GM12878 (cell line): ENCODE results near the gene IRF4. TPM values are rescaled to one million over a fixed set of nuclear protein-coding genes. Genes with fewer than 3 reads are reported as not detected.

Experiments used
- BHLHE40 ChIP-seq, 2 experiments: fragments of 450-650 bp in 1 of 2; IDR thresholded peaks; 2 replicates each; pipeline ENCODE4 v1.6.1; 2011 to 2017; ENCODE audit warnings: low read depth in 2 of 2, borderline replicate concordance in 1 of 2, improper control_type of control experiment in 1 of 2, low read length in 1 of 2, mild to moderate bottlenecking in 1 of 2
- BRCA1 ChIP-seq: IDR thresholded peaks from 2 replicates; pipeline ENCODE4 v1.6.1; 2011; ENCODE audit warnings: low read depth, low read length, improper control_type of control experiment
- CHD4 ChIP-seq: fragments of 200-600 bp; sonication (generic); IDR thresholded peaks from 2 replicates; pipeline ENCODE4 v1.6.1; 2016; ENCODE audit warnings: mild to moderate bottlenecking
- GATAD2B ChIP-seq: fragments of 450-650 bp; conservative IDR thresholded peaks from 2 replicates; pipeline ENCODE4 v1.6.1; 2017; ENCODE audit warnings: low read depth, mild to moderate bottlenecking, moderate library complexity
- IRF4 ChIP-seq: IDR thresholded peaks from 2 replicates; pipeline ENCODE4 v1.6.1; 2011; ENCODE audit warnings: low read depth, low read length
- PML ChIP-seq: IDR thresholded peaks from 2 replicates; pipeline ENCODE4 v1.6.1; 2012; ENCODE audit warnings: low read length, inconsistent platforms
- POU2F2 ChIP-seq: IDR thresholded peaks from 3 replicates; pipeline ENCODE4 v1.6.1; 2011; ENCODE audit warnings: low read depth, mild to moderate bottlenecking, low read length, borderline replicate concordance
- RBBP5 ChIP-seq: fragments of 200-600 bp; sonication (generic); conservative IDR thresholded peaks from 2 replicates; pipeline ENCODE4 v1.6.1; 2016
- SMARCA5 ChIP-seq: fragments of 450-650 bp; IDR thresholded peaks from 2 replicates; pipeline ENCODE4 v1.6.1; 2017; ENCODE audit warnings: mild to moderate bottlenecking
- TCF12 ChIP-seq: IDR thresholded peaks from 2 replicates; pipeline ENCODE4 v1.6.1; 2011; ENCODE audit warnings: low read depth, mild to moderate bottlenecking, low read length
- YY1 ChIP-seq: IDR thresholded peaks from 2 replicates; pipeline ENCODE4 v1.6.1; 2011; ENCODE audit warnings: low read depth, mild to moderate bottlenecking, low read length
- polyA plus RNA-seq, 11 experiments: library from polyadenylated mRNA; depleted of rRNA in 4 of 11; unstranded in 6 of 11; stranded (reverse) in 5 of 11; fragments of >200 nt; fragmentation: Nextera tagmentation in 4 of 11; fragmentation: Illumina TruSeq in 1 of 11; extraction: Ambion mirVana in 4 of 11; extraction: Trizol in 1 of 11; gene quantifications; 1 replicate in 1 of 11; 2 replicates in 10 of 11; pipeline versions ENCODE4 v1.2.1 to v1.2.3, GENCODE V29; 2011 to 2016; ENCODE audit warnings: inconsistent platforms in 2 of 11, missing spikeins in 2 of 11, low read depth in 1 of 11
- total RNA-seq, 4 experiments: library from RNA; depleted of rRNA in 3 of 4; stranded (reverse); fragments of >200 nt in 3 of 4; fragmentation: Illumina TruSeq in 1 of 4; extraction: Trizol in 1 of 4; gene quantifications; 2 replicates each; pipeline versions ENCODE4 v1.2.1 to v1.2.3, GENCODE V29; 2013 to 2021
- TF ChIP-seq, protein P1 (sequence below): fragments of 450-650 bp; IDR thresholded peaks from 2 replicates; pipeline ENCODE4 v1.6.1; 2017; ENCODE audit warnings: mild to moderate bottlenecking, low read depth, inconsistent platforms; ENCODE audit not compliant: poor library complexity, severe bottlenecking
- TF ChIP-seq, protein P2 (sequence below): IDR thresholded peaks from 2 replicates; pipeline ENCODE4 v1.6.1; 2012; ENCODE audit warnings: low read length, inconsistent platforms
- TF ChIP-seq, protein P3 (sequence below): fragments of 450-650 bp; IDR thresholded peaks from 2 replicates; pipeline ENCODE4 v1.6.1; 2017; ENCODE audit warnings: mild to moderate bottlenecking, moderate library complexity
- TF ChIP-seq, protein P4 (sequence below): IDR thresholded peaks from 2 replicates; pipeline ENCODE4 v1.6.1; 2011; ENCODE audit warnings: low read depth, mild to moderate bottlenecking, low read length, moderate library complexity, borderline replicate concordance; ENCODE audit errors: extremely low read depth
- TF ChIP-seq, protein P5 (sequence below): fragments of 450-650 bp; formaldehyde crosslinking; IDR thresholded peaks from 2 replicates; pipeline ENCODE4 v1.5.0; 2022; ENCODE audit warnings: mild to moderate bottlenecking, missing genetic modification characterization

Gene IRF4
- total and polyA plus RNA-seq, 10 of the 15 experiments (the other 5 are each of a cell fraction or from before 2014, with no cell fraction given), result 50.0 to 495 (median 257) TPM

DNA sequence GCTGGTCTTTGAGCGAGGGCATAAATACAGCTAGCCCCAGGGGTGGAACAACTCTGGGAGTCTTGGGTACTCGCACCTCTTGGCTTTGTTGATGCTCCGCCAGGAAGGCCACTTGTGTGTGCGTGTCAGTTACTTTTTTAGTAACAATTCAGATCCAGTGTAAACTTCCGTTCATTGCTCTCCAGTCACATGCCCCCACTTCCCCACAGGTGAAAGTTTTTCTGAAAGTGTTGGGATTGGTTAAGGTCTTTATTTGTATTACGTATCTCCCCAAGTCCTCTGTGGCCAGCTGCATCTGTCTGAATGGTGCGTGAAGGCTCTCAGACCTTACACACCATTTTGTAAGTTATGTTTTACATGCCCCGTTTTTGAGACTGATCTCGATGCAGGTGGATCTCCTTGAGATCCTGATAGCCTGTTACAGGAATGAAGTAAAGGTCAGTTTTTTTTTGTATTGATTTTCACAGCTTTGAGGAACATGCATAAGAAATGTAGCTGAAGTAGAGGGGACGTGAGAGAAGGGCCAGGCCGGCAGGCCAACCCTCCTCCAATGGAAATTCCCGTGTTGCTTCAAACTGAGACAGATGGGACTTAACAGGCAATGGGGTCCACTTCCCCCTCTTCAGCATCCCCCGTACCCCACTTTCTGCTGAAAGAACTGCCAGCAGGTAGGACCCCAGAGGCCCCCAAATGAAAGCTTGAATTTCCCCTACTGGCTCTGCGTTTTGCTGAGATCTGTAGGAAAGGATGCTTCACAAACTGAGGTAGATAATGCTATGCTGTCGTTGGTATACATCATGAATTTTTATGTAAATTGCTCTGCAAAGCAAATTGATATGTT lies 19.2 kb downstream of the IRF4 start (continued):
- TF ChIP-seq, protein P1, sequence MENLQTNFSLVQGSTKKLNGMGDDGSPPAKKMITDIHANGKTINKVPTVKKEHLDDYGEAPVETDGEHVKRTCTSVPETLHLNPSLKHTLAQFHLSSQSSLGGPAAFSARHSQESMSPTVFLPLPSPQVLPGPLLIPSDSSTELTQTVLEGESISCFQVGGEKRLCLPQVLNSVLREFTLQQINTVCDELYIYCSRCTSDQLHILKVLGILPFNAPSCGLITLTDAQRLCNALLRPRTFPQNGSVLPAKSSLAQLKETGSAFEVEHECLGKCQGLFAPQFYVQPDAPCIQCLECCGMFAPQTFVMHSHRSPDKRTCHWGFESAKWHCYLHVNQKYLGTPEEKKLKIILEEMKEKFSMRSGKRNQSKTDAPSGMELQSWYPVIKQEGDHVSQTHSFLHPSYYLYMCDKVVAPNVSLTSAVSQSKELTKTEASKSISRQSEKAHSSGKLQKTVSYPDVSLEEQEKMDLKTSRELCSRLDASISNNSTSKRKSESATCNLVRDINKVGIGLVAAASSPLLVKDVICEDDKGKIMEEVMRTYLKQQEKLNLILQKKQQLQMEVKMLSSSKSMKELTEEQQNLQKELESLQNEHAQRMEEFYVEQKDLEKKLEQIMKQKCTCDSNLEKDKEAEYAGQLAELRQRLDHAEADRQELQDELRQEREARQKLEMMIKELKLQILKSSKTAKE, result no peak
- TF ChIP-seq, protein P2, sequence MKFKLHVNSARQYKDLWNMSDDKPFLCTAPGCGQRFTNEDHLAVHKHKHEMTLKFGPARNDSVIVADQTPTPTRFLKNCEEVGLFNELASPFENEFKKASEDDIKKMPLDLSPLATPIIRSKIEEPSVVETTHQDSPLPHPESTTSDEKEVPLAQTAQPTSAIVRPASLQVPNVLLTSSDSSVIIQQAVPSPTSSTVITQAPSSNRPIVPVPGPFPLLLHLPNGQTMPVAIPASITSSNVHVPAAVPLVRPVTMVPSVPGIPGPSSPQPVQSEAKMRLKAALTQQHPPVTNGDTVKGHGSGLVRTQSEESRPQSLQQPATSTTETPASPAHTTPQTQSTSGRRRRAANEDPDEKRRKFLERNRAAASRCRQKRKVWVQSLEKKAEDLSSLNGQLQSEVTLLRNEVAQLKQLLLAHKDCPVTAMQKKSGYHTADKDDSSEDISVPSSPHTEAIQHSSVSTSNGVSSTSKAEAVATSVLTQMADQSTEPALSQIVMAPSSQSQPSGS, result peak; percentile 43; the same call in 1 of the 2 replicates
- TF ChIP-seq, protein P3, sequence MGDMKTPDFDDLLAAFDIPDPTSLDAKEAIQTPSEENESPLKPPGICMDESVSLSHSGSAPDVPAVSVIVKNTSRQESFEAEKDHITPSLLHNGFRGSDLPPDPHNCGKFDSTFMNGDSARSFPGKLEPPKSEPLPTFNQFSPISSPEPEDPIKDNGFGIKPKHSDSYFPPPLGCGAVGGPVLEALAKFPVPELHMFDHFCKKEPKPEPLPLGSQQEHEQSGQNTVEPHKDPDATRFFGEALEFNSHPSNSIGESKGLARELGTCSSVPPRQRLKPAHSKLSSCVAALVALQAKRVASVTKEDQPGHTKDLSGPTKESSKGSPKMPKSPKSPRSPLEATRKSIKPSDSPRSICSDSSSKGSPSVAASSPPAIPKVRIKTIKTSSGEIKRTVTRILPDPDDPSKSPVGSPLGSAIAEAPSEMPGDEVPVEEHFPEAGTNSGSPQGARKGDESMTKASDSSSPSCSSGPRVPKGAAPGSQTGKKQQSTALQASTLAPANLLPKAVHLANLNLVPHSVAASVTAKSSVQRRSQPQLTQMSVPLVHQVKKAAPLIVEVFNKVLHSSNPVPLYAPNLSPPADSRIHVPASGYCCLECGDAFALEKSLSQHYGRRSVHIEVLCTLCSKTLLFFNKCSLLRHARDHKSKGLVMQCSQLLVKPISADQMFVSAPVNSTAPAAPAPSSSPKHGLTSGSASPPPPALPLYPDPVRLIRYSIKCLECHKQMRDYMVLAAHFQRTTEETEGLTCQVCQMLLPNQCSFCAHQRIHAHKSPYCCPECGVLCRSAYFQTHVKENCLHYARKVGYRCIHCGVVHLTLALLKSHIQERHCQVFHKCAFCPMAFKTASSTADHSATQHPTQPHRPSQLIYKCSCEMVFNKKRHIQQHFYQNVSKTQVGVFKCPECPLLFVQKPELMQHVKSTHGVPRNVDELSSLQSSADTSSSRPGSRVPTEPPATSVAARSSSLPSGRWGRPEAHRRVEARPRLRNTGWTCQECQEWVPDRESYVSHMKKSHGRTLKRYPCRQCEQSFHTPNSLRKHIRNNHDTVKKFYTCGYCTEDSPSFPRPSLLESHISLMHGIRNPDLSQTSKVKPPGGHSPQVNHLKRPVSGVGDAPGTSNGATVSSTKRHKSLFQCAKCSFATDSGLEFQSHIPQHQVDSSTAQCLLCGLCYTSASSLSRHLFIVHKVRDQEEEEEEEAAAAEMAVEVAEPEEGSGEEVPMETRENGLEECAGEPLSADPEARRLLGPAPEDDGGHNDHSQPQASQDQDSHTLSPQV, result no peak
- TF ChIP-seq BRCA1 (no peak), YY1 (0 out of 2 replicates have a peak, but pooled peaks have one; percentile 7), POU2F2 (peak; percentile 52), BHLHE40 (IDR thresholded peaks at IDR 0.05; ENCODE audit: borderline replicate concordance in 1 of 2, low read depth in 2 of 2, low read length in 1 of 2) (no peak), RBBP5 (no peak), PML (peak; percentile 82), CHD4 (no peak), IRF4 (no peak), SMARCA5 (no peak), TCF12 (no peak), GATAD2B (no peak)
- TF ChIP-seq, protein P4, sequence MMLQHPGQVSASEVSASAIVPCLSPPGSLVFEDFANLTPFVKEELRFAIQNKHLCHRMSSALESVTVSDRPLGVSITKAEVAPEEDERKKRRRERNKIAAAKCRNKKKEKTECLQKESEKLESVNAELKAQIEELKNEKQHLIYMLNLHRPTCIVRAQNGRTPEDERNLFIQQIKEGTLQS, result no peak
- TF ChIP-seq, protein P5, sequence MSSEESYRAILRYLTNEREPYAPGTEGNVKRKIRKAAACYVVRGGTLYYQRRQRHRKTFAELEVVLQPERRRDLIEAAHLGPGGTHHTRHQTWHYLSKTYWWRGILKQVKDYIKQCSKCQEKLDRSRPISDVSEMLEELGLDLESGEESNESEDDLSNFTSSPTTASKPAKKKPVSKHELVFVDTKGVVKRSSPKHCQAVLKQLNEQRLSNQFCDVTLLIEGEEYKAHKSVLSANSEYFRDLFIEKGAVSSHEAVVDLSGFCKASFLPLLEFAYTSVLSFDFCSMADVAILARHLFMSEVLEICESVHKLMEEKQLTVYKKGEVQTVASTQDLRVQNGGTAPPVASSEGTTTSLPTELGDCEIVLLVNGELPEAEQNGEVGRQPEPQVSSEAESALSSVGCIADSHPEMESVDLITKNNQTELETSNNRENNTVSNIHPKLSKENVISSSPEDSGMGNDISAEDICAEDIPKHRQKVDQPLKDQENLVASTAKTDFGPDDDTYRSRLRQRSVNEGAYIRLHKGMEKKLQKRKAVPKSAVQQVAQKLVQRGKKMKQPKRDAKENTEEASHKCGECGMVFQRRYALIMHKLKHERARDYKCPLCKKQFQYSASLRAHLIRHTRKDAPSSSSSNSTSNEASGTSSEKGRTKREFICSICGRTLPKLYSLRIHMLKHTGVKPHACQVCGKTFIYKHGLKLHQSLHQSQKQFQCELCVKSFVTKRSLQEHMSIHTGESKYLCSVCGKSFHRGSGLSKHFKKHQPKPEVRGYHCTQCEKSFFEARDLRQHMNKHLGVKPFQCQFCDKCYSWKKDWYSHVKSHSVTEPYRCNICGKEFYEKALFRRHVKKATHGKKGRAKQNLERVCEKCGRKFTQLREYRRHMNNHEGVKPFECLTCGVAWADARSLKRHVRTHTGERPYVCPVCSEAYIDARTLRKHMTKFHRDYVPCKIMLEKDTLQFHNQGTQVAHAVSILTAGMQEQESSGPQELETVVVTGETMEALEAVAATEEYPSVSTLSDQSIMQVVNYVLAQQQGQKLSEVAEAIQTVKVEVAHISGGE (CRISPR knock-in tag), result no peak
